HG02623 (cell line): Measurements from ENCODE around the gene CBX6.
"Not testable (repeated sequence)": the region's sequence is repeated elsewhere in the genome, so short reads cannot be mapped to it uniquely, and the experiment has no call there.

Experiments
- ATAC-seq: cut with Tn5 transposase; IDR thresholded peaks from one replicate; pipeline ENCODE4 v1.9.1; 2021; ENCODE audit warnings: moderate library complexity; ENCODE audit not compliant: unreplicated experiment

CBX6 gene

DNA sequence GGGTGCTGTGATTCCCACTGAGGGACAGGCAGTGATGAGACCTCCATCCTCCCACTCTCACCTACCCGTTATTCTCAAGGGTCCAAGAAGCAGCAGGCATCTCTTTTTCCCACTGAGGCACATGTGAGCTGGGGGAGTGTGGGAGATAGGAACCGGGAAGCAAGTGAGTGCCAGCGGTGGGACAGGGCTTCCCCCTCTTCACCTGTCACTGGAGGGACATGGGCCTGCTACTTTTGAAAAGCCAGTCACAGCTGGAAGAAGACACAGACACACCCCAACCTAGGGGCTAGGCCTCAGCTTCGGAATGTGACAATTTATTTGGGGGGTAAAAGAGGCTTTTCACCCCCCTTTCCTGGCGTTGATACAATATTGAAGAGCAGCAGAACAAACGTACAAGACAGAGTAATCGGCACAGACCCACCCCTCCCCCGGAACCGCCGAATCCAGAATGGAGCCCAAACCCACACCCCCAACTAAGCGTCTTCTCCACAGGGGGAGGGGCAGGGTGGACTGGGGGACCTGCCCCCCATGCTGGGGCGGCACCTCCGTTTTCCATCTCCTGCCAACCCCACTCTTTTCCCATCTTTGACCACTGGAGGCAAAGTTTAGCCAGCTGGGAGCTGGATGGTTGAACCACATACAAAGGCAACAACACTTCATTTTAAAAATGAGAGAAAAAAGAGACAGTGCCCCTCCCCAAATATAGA, 10.7 kb downstream of the CBX6 start:
- no peak for ATAC-seq

DNA sequence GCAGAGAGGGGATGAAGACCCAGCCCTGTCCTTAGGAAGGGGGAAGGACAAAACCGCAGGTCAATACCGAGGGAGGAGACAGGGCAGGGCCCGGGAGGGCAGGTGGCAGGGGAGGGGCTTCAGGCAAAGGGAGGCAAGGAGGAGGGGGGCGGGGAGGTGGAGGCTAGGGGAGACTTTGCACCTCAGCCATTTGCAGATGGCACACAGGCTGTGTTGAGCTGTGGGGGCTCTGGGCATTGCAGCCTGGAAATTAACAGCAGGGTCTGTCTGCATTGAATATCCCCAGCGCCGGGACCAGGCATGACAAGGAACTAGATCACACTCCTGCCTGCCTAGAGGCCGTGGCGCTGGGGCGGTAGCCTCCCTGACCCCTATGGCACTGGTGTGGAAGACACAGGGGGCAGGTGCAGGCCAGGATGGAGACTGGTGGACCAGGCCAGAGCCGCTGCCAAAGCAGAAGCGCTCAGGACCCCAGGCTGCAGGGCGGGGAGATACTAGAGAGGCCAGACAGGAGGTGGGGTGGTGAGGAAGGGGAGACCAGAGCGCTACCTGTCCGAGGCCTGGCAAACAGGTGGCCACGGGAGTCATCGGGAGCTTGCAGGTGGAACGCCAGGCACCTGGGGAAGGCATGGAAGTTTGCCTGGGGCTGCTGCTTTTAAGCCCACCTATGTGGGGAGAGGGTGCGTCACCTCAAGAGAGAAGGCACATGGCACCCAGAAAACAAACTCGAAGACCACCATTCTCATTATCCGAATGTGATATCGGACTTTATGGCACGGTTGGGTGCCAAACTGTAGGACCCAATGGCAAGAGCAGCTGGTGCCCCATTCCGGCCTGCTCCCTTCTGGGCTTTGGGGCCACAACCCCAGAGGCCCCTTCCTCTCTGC, 11.5 kb downstream of the CBX6 start:
- no peak for ATAC-seq

DNA sequence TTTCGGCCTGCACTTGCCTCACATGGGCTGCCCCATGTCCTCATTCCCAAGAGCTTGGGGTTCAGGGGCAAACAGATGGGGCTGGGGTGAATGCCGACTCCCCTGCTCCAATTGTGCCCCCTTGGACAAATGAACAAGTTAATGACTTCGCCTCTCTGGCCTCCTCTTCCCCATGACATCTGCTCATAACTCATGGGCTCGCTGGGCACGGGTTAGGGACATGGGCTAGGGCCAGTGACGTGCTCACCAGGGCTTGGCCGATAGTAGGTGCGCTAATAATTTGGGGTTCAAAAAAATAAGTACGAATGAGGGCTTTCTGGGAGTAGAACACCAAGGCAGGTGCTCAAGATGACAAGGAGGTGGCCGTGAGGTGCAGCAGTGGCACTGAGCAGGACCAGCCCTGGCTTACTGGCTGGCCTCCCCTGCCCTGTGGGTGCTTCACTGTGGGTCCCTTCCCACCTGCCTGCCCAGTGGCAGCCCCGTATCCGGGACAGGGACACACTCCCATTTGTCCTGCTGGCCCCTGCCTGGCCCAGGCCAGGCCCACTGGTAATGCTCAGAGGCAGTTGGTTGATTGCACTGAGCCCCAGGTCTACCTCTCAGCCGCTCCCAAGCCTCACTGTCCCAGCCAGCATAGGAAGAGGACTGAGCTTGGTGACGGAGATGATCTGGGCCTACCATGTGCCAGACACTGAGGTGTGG, 12.3 kb downstream of the CBX6 start:
- ATAC-seq = no peak

DNA sequence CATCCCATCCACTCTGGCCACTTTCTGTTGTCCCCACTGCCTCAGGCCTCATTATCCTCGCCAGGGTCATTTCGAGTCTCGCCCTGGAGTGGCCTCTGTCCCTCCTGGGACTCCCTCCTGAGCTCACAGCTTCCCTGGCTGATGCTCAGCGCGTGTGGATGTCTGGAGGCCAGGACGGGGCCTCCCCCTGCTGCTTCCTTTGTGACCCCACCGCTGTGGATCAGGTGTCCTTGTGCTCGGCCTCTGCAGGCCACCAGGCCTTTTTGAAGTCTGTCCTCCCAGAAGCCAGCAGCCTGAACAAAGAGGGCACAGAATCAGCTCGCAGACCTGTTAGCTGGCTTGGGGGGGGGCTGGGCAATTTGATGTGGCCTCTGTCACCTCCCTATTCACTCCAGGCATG, 13.5 kb downstream of the CBX6 start:
- ATAC-seq = no peak

DNA sequence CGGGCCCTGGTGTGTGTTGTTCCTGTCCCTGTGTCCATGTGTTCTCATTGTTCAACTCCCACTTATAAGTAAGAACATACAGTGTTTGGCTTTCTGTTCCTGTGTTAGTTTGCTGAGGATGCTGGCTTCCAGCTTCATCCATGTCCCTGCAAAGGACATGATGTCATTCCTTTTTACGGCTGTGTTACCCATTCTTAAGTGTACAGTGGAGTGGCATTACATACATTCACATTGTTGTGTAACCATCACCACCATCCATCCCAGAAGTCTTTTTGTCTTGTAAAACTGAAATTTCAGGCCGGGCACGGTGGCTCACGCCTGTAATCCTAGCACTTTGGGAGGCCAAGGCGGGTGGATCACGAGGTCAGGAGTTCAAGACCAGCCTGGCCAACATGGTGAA, 17.5 kb downstream of the CBX6 start:
- not testable (repeated sequence) for ATAC-seq

DNA sequence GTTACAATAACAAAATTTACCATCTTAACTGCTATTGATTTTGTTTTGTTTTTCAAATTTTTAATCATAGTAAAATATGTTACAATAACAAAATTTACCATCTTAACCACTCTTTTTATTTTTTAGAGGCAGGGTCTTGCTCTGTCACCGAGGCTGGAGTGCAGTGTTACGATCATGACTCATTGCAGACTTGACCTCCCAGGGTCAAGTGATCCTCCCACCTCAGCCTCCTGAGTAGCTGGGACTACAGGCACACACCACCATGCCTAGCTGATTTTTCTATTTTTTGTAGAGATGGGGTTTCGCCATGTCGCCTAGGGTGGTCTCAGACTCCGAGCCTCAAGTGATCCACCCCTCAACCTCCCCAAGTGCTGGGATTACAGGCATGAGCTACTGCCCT, 18.1 kb downstream of the CBX6 start:
- ATAC-seq = not testable (repeated sequence)

DNA sequence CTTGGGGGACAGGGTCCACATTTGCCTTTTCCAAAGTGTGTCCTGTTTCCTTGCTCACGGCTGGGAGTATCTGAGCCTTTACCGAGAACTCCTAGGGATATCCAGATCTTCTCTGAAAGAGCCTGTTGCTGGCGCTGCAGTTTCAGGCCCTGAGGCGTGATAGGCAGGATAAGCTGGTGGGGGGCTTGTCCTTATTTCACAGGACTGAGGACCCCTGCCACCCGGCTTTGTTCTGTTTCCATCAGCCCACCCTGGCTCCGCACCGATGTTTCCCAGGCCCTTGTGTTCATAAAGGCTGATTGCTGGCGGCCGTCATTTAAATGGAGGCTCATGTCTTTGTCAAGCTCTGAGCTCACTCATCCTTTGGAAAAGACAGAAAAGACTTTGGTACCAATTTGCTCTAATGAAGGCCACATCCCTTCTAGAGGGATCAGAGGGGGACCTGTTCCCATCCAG, 18.8 kb downstream of the CBX6 start:
- ATAC-seq = no peak

DNA sequence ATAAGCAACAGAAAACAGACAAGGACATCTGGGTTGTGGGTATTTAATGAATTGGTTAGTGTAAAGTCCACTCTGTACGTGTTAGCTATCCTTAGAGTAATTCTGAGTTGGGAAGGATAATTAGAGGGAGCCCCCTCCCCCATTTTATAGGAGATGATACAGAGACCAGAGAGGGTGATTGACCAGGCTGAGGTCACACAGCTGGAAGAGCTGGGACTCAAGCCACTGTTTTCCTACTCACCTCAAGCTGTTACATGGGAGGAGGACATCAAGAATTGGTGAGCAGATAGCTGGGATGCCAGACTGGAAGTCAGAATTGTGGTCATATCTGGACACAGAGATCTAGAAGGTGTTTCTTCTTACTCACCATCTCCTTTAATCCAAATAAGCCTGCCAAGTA, 19.5 kb downstream of the CBX6 start:
- ATAC-seq = no peak

DNA sequence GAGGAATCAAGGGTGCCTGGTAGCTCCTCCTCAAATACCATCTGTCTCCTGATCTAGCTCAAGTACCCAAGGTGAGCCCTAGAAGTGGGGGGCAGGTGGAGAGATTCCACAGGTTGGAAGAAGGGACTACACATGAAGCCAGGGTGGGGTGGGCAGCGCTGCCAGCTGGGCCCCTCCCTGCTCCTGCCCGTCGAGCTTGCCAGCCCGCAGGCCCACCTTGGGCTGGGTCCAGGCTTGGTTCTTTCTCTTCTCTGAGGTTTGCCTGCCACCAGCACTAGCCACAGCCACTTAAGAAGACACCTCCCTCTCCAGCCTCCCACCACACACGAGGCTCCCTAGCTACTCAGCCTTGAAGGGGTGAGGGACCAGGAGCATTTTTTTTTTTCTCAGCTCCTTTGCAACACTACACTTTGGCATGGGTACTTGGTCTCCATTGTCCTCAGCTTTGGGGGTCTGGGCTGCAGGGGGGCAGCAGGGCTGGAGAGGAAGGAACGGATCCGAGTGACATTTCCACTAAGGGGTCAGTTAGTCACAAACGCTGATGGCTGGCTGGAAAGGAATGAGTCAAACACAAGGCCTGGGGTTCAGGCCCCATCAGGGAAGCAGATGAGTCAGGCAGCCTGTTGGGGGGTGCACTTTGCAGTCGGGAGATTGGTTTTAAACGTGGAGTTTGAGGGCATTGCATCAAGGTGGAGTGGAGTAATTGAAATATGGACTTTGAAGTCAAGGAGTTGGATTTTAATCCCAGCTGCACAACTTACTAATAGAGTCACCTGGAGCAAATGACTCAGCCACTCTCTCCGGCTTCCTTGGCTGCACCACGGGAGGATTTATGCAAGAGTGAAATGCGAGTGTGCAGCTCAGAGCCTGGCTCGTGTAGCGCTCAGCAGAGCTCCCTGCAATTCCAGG, 20.8 kb downstream of the CBX6 start:
- ATAC-seq = no peak

DNA sequence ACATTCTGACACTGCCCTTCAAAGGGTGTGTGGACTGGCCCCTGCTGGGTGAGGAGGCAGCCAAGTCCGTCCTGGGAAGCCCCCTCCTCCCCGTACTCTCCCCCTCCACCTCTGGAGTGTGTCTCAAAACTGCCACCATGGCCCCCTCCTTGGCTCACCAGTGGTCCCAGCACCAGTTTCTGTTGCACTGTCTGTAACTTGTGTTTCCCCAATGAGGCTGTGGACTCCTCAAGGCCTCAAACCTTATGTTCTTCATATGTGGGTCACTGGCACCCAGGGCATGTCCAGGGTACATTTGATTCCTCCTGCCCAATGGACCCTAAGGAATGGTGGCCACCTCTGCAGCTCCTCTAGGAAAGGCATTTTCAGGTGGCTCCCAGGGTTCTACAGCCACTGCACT, 21.6 kb downstream of the CBX6 start:
- ATAC-seq = no peak

DNA sequence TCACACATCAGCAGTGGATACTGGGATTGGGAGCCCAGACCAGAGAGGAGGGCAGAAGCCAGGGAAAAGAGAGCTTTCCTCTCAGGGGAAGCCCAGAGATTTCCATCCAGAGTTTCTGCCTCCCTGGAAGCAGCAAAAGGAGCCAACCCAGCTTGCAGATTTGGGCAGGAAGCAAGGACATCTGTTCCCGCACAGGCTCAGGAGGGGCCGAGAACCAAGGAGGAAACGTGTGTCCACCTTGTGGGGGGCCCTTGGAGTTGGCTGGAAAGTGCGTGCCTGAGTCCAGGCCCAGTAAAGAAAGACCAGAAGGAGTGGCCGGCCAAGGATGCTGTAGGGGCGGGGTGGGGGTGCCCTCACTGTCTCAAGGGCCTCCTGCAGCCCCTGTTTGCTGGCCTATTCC, 22.2 kb downstream of the CBX6 start:
- no peak for ATAC-seq

DNA sequence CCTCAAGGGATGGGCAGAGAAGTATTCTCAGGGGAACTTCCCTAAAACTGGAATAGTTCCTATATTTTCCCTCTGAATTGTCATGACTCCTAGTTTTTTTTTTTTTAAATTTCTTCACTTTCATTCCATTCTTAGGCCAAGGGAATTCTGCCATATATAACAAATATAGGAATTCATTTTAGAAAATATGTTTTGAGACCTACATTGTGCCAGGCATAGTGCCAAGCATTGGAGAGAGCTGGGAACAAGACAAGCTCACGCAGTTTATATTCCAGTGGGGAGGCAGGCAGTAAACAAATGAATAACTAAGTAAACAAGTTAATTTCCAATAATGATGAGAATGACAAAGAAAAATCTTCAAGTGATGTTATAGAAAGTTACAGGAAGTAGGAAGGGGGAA, 25.6 kb downstream of the CBX6 start:
- no peak for ATAC-seq

DNA sequence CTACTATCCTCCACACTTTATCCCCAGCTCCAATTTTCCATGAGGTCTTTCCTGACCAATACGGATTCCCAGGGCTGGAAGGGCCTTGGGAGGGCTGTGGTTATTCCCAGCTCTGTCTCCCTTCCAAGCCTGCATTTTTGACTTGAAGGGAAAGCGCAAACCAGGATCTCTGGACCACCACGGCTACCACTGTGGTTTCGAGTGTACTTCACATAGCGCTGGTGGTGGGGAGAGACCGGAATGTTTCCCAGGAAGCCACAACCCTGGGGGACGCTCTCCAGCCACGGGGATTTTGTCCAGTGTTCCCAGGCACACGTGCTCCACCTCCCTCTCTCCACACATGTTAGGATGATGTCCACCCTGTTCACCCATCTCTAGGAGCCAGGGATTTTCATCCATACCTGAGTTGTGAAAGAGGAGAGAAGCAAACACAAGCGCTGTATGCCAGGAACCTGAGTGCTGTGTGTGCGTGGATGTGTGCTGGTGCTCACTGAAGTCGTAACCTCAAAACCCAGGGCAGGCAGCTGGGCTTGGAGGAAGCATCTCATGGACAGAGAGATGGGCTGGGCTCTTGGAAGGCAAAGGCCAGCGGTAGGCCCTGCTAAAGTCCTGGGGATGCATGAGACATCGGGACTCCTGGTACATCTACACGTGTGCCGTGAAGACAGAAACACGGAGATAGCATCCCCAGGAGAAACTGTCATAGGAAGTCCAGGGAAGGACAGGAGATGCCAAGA, 26.8 kb downstream of the CBX6 start:
- ATAC-seq = no peak

DNA sequence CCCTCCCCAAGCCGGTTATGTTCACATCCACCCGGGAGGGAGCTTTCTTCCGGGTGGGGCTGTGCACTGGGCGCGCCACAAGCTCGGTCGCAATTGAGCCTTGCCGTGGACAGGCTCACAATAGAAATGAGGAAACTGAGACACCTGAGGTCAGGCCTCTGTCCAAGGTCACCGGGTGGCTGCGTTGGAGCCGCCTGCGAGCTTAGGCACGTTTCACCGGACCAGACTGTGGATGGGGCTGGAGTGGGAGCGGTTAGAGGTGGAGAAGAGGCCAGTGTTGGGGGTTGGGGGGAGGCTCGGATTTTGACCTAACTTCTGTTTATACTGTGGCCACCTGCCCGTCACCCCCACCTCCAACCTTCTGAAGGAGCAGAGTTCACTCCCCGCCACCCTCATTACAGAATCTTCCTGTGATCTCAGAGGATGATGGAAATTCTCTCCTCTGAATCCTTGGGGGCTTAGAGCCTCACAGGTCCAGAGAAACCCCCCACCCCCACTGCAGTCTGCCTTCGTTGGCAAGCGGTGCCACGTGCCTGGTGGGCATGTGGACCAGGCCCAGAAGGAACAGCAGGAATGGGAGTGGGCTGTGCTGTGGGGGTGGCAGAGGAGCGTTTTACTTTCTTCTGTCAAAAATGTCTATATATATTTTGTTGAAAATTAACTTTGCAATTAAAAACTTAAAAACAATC, 27.6 kb downstream of the CBX6 start:
- no peak for ATAC-seq

DNA sequence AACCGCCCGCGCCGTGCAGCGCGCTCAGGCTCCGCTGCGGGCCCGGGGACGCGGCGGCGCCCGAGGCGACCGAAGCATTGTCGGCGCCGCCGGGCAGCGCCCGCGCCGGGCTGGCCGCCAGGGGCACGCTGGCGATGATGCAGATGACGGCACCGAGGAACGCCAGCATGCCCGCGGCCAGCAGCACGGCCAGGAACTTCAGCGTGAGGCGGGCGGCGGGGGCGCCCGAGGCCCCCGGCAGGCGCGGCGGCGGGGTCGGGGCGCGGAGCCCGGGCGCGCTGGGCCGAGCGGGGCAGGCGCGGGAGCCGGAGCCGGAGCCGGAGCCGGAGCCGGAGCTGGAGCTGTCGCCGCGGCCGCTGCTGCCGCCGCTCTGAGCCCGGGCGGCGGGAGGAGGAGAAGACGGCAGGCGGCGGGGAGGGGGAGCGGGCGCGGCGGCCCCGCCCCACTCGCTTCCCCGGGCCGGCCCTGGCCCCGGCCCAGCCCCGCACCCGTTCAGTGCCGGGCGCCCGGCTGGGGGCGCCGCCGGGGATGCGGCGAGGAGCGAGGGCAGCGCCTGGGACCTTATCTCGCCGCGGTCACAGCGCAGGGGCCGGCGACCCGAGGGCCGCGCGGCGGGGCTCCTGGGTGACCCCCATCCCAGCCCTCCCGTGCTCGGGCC, 28.2 kb downstream of the CBX6 start, which contains the start of gene NPTXR:
TSS of gene NPTXR (minus strand) at position 372 of the 658 bp plus-strand sequence.
- ATAC-seq = no peak

DNA sequence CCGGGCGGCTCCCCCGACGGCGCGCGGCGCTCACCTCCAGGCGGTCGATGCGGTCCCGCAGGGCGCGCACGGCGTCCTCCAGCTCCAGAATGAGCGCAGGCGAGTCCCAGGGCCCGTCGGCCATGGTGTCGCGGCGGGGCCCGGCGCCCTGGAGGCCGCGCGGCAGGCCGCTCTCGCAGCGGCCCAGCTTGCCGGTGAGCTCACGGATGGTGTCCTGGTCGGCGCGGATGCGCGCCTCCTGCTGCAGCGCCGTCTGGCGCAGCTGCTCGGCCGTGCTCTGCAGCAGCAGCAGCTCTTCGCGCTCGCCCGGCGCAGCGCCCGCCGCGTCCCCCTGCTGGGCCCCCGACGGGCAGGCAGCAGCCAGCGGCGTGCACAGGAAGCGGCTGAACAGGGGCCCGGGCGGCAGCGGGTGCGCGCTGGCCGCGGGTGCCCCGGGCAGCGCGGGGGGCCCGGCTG, 28.8 kb downstream of the CBX6 start:
- ATAC-seq = no peak

DNA sequence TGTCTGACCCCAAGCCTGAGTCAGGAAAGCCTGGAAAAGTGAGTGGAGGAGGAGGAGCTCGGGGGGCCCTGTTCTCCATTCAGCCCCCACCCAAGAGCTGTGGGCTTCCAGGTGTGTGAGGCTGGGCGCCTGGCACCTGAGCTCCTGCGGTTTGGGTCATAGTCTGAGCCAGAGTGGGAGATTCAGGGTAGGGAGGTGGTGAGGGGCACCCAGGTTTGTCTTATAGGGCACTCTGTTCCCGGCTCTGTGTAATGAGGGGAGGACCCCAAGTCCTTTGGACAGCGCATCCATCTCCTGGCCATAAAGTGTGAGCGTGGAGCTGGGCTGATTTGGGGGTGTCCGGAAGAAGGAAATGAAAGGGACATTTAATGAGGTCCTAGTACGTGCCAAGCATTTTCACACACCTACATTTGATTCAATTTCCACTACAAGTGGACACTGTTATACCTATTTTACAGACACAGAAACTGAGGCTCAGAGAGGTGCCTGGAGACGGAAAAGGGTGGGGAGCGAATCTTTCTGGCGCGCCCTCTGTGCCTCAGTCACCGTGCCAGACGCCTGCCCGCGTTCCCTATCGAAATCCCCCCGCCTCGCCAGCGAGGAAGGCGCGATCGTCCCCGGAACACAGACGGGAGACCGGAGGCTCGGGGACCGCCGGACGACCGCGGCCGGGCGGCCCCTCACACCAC, 29.4 kb downstream of the CBX6 start:
- ATAC-seq = no peak

DNA sequence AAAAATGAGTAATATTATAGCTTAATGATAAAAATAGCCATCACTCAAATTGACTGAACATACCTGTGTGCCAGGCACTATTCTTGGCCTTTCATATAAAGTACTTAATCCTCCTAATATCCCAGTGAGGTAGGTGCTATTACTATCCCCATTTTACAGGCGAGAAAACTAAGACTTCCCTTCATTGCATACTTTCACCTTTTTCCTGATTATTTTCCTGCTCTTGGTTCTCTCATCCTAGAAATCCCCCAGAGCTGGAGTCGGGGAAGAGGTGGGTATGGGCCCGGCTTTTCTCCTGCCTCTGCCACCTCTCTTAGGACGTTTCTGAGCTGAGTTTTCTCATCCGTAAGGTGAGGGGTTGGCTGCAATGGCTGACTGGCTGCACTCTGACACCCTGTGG, 30.4 kb downstream of the CBX6 start:
- ATAC-seq = no peak
